NOMO-1 treated with dmso at 0.1 percent for 144 hours (cell line): Measurements from ENCODE around the gene MORC2.

ENCODE experiments used
- DNase-seq: peaks from one replicate; lab custom pipeline; 2025; ENCODE audit not compliant: unreplicated experiment; lab: John Stamatoyannopoulos, UW

MORC2 gene

GRCh38 chr22:30949934-30950660 is 18.5 kb downstream of the MORC2 start:
- no peak for DNase-seq

- DNase-seq: no peak
These were observed 19.6 kb downstream of the MORC2 start for GRCh38 chr22:30948930-30949342.

- DNase-seq: no peak
These were observed 20.6 kb downstream of the MORC2 start for GRCh38 chr22:30947816-30948454.

GRCh38 chr22:30947173-30947815 is 21.3 kb downstream of the MORC2 start:
- DNase-seq: no peak

GRCh38 chr22:30946354-30946753 is 22.2 kb downstream of the MORC2 start:
- no peak for DNase-seq

- DNase-seq: no peak
These were observed 22.9 kb downstream of the MORC2 start for GRCh38 chr22:30945653-30946052.

GRCh38 chr22:30944986-30945385 is 23.6 kb downstream of the MORC2 start:
- no peak for DNase-seq

GRCh38 chr22:30943368-30943767 is 25.2 kb downstream of the MORC2 start:
- no peak for DNase-seq

GRCh38 chr22:30941363-30941740 is 27.2 kb downstream of the MORC2 start:
- DNase-seq: no peak

GRCh38 chr22:30940685-30941362 is 27.8 kb downstream of the MORC2 start:
- no peak for DNase-seq

- no peak for DNase-seq
These were observed 34.5 kb downstream of the MORC2 start for GRCh38 chr22:30934053-30934452.

GRCh38 chr22:30933457-30933856 is 35.1 kb downstream of the MORC2 start:
- DNase-seq: no peak

GRCh38 chr22:30932661-30933060 is 35.9 kb downstream of the MORC2 start:
- DNase-seq: no peak

- no peak for DNase-seq
These were observed 36.9 kb downstream of the MORC2 start for GRCh38 chr22:30931541-30932300.

GRCh38 chr22:30930228-30930627 is 38.3 kb downstream of the MORC2 start:
- no peak for DNase-seq

- no peak for DNase-seq
These were observed 40.2 kb downstream of the MORC2 start for GRCh38 chr22:30928401-30928800.

GRCh38 chr22:30927806-30928205 is 40.8 kb downstream of the MORC2 start:
- DNase-seq: no peak

- DNase-seq: no peak
These were observed 41.9 kb downstream of the MORC2 start for GRCh38 chr22:30926706-30927105.

GRCh38 chr22:30925667-30926066 is 42.9 kb downstream of the MORC2 start:
- DNase-seq: no peak

GRCh38 chr22:30923168-30923900 is 45.2 kb downstream of the MORC2 start:
- no peak for DNase-seq
